GM10266 (cell line): Measurements from ENCODE around the gene MYL6B.

Experiments used
- DNase-seq: peaks from one replicate; pipeline ENCODE4 v3.0.0; 2012; ENCODE audit errors: extremely low spot score
- CTCF ChIP-seq: IDR thresholded peaks from 2 replicates; pipeline ENCODE4 v1.5.1; 2012; ENCODE audit warnings: mild to moderate bottlenecking, low read depth; ENCODE audit not compliant: control insufficient read depth, insufficient read depth; ENCODE audit errors: missing control alignments

MYL6B gene

GRCh38 chr12:56146492-56147460 lies 5.6 kb upstream of the MYL6B start:
- no peak for DNase-seq
- no peak for TF ChIP-seq CTCF

GRCh38 chr12:56150563-56150962 lies 1.8 kb upstream of the MYL6B start:
- DNase-seq = no peak

GRCh38 chr12:56151672-56152131 lies 685 bp upstream of the MYL6B start:
- TF ChIP-seq CTCF = peak; percentile 3
- DNase-seq = peak; percentile 45

More at GRCh38 chr12:56150563-56150962, 1.8 kb upstream of the MYL6B start:
- TF ChIP-seq CTCF = no peak

GRCh38 chr12:56152756-56153677 lies 630 bp downstream of the MYL6B start:
- no peak for DNase-seq
- TF ChIP-seq CTCF = no peak

- no peak for TF ChIP-seq CTCF
- DNase-seq = no peak
Observed at GRCh38 chr12:56153678-56154065, 1.3 kb downstream of the MYL6B start.

- DNase-seq = no peak
- no peak for TF ChIP-seq CTCF
Observed at GRCh38 chr12:56154246-56154771, 1.9 kb downstream of the MYL6B start.
